ENCODE data around the gene LAMTOR1. TPM values are rescaled to one million over a fixed set of nuclear protein-coding genes. Genes with fewer than 3 reads are reported as not detected.
A peak's percentile ranks its signal among the peaks of the same experiment; 100 is the strongest.

Gene LAMTOR1
- total and polyA plus RNA-seq, 3 experiments from 2014 or later = 77.3 to 82.3 (median 79.2) TPM

DNA sequence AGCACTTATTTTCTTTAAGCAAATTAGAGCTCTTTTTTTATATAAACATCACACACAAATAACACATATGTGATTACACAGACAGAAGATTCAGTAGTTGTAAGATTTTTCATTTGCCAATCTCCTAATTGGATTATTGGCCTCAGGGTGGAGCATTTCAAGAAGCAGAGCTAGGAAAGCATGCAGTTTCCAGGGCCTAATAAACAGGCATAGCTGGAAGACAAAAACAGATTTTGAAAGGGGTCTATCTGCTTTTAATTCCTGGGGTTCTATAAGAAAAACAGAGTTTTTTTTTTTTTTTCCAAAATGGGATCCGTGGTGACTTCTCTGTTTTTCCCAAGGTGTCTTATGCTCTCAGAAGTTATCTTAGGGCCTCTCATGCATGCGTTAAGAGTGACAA is 24.8 kb upstream of the LAMTOR1 start:
- Mint-ChIP-seq H3K27ac (no peak overlapping the region), H3K9me3 (peaks cover 9 to 18% (median 15%) of the 10 kb centered on the region in 5 donors), H3K4me1 (no peaks in the 10 kb centered on the region), H3K4me3 (no peak overlapping the region), H3K27me3 (peaks cover 12 to 29% of the 10 kb centered on the region in 2 donors), H3K36me3 (peaks cover 0 to 18% (median 3%) of the 10 kb centered on the region in 3 donors)
- Histone ChIP-seq H3K4me3 (ENCODE audit: low read length) (no peak overlapping the region), H3K27me3 (ENCODE audit: insufficient read depth, low read length, poor library complexity, severe bottlenecking) (no peaks in the 10 kb centered on the region), H3K27ac (ENCODE audit: low read depth, low read length) (no peak overlapping the region), H3K36me3 (ENCODE audit: insufficient read depth, low read length) (no peaks in the 10 kb centered on the region), H3K4me1 (ENCODE audit: insufficient read depth, low read length) (no peaks in the 10 kb centered on the region), H3K9me3 (ENCODE audit: low read length) (peaks cover 4% of the 10 kb centered on the region)
- ChIA-PET CTCF (interaction anchor here (1.0 to 1.3 kb wide), 2 partner anchors 37 to 103 kb away, joined by 3 to 5 read pairs; no protein-coding TSS in a partner anchor), POLR2A (no interaction called here)
- DNase-seq = no peak

- Histone ChIP-seq H3K27me3 (ENCODE audit: insufficient read depth, low read length, poor library complexity, severe bottlenecking) (no peaks in the 10 kb centered on the region), H3K4me3 (ENCODE audit: low read length) (no peak overlapping the region), H3K4me1 (ENCODE audit: insufficient read depth, low read length) (no peaks in the 10 kb centered on the region), H3K27ac (ENCODE audit: low read depth, low read length) (no peak overlapping the region), H3K36me3 (ENCODE audit: insufficient read depth, low read length) (no peaks in the 10 kb centered on the region), H3K9me3 (ENCODE audit: low read length) (peaks cover 4% of the 10 kb centered on the region)
- DNase-seq = no peak
- peaks cover 6 to 24% of the 10 kb centered on the region in 2 donors for H3K27me3 Mint-ChIP-seq
- ChIA-PET POLR2A (no interaction called here), CTCF (no interaction called here)
- H3K36me3 Mint-ChIP-seq = peaks cover 0 to 18% (median 4%) of the 10 kb centered on the region in 3 donors
- H3K27ac Mint-ChIP-seq = no peak overlapping the region
- no peaks in the 10 kb centered on the region for H3K4me1 Mint-ChIP-seq
- H3K9me3 Mint-ChIP-seq = peaks cover 9 to 18% (median 15%) of the 10 kb centered on the region in 5 donors
- H3K4me3 Mint-ChIP-seq = no peak overlapping the region
These were observed 22.9 kb upstream of the LAMTOR1 start for GRCh38 chr11:72125956-72126355.

DNA sequence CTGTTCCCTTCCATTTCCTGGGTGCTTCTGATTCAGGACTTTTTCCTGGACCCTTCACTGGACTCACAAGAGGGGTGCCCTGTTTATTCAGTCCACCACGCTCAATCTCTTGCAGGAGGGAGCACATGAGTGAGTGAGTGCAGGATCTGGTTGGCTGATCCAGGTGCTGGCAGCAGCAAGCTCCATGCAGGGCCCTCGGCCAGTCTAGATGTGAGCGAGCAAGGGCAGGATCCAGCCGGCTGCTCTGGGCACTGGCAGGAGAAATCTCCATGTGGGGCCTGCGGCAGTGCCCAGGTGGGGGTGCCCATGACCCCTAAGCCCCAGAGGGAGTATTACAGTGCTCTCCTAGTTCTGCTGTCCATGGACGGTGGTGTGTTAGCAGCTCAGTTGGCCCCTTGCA is 20.9 kb upstream of the LAMTOR1 start:
- CTCF ChIA-PET = no interaction called here

DNA sequence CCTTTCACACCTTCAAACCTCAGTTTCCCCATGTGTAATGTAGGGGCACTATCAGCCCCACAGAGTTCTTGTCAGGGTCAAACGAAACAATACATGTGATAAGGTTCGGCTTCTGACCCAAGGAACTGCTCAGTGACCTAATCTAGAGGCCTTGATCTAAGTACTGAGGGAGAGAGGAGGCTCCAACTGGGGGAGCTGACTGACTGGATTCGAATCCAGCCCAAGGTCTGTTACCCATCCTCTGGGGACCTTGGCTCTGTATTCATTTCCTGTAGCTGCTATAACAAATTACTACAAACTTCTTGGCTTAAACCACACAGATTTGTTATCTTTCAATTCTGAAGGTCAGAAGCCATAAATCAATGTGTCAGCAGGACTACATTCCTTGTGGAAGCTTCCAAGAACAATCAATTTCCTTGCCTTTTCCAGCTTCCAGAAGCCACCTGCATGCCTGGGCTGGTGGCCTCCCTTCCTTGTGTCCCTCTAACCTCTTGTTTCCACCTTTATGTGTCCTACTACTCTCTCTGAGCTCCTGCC is 20.1 kb upstream of the LAMTOR1 start:
- Mint-ChIP-seq H3K9me3 (peaks cover 0 to 7% (median 6%) of the 10 kb centered on the region in 5 donors), H3K27me3 (peaks cover 4 to 36% of the 10 kb centered on the region in 2 donors), H3K4me1 (no peaks in the 10 kb centered on the region), H3K4me3 (no peak overlapping the region), H3K27ac (peak overlapping the region in 1 of 8 donors; percentile 26), H3K36me3 (peaks cover 0 to 6% (median 1%) of the 10 kb centered on the region in 3 donors)
- Histone ChIP-seq H3K9me3 (ENCODE audit: low read length) (no peaks in the 10 kb centered on the region), H3K4me3 (ENCODE audit: low read length) (no peak overlapping the region), H3K36me3 (ENCODE audit: insufficient read depth, low read length) (no peaks in the 10 kb centered on the region), H3K27ac (ENCODE audit: low read depth, low read length) (no peak overlapping the region), H3K4me1 (ENCODE audit: insufficient read depth, low read length) (no peaks in the 10 kb centered on the region), H3K27me3 (ENCODE audit: insufficient read depth, low read length, poor library complexity, severe bottlenecking) (no peaks in the 10 kb centered on the region)
- POLR2A ChIA-PET = interaction anchor here (0.7 kb wide), 1 partner anchor 45 kb away, joined by 3 read pairs; no protein-coding TSS in a partner anchor
- CTCF ChIA-PET = interaction anchor here (0.8 to 1.4 kb wide), 3 partner anchors 20 to 98 kb away, joined by 3 read pairs; no protein-coding TSS in a partner anchor
- no peak for DNase-seq

More for the DNA sequence above, 20.9 kb upstream of the LAMTOR1 start:
- POLR2A ChIA-PET = no interaction called here
- H3K4me1 ChIP-seq (ENCODE audit: insufficient read depth, low read length) = no peaks in the 10 kb centered on the region
- Mint-ChIP-seq H3K4me3 (no peak overlapping the region), H3K9me3 (peaks cover 7 to 15% (median 12%) of the 10 kb centered on the region in 5 donors), H3K27me3 (peaks cover 6 to 33% of the 10 kb centered on the region in 2 donors), H3K4me1 (no peaks in the 10 kb centered on the region), H3K27ac (peak overlapping the region in 1 of 8 donors; percentile 26), H3K36me3 (peaks cover 0 to 15% (median 4%) of the 10 kb centered on the region in 3 donors)
- H3K36me3 ChIP-seq (ENCODE audit: insufficient read depth, low read length) = no peaks in the 10 kb centered on the region
- no peak for DNase-seq
- no peaks in the 10 kb centered on the region for H3K27me3 ChIP-seq (ENCODE audit: insufficient read depth, low read length, poor library complexity, severe bottlenecking)
- H3K4me3 ChIP-seq (ENCODE audit: low read length) = no peak overlapping the region
- no peak overlapping the region for H3K27ac ChIP-seq (ENCODE audit: low read depth, low read length)
- peaks cover 4% of the 10 kb centered on the region for H3K9me3 ChIP-seq (ENCODE audit: low read length)

- H3K36me3 ChIP-seq (ENCODE audit: insufficient read depth, low read length) = no peaks in the 10 kb centered on the region
- DNase-seq = no peak
- Mint-ChIP-seq H3K4me1 (no peaks in the 10 kb centered on the region), H3K9me3 (peaks cover 0 to 4% (median 2%) of the 10 kb centered on the region in 5 donors), H3K4me3 (no peak overlapping the region), H3K27ac (peak overlapping the region in 1 of 8 donors; percentile 51), H3K36me3 (peaks cover 0 to 1% (median under 1%) of the 10 kb centered on the region in 3 donors), H3K27me3 (peaks cover 4 to 38% of the 10 kb centered on the region in 2 donors)
- no peak overlapping the region for H3K27ac ChIP-seq (ENCODE audit: low read depth, low read length)
- no peaks in the 10 kb centered on the region for H3K27me3 ChIP-seq (ENCODE audit: insufficient read depth, low read length, poor library complexity, severe bottlenecking)
- no peaks in the 10 kb centered on the region for H3K4me1 ChIP-seq (ENCODE audit: insufficient read depth, low read length)
- no peaks in the 10 kb centered on the region for H3K9me3 ChIP-seq (ENCODE audit: low read length)
- ChIA-PET CTCF (interaction anchor here (0.8 to 1.4 kb wide), 3 partner anchors 21 to 97 kb away, joined by 3 read pairs; no protein-coding TSS in a partner anchor), POLR2A (interaction anchor here (0.7 kb wide), 1 partner anchor 45 kb away, joined by 3 read pairs; no protein-coding TSS in a partner anchor)
- H3K4me3 ChIP-seq (ENCODE audit: low read length) = no peak overlapping the region
These were observed 19.5 kb upstream of the LAMTOR1 start for GRCh38 chr11:72122607-72123006.

DNA sequence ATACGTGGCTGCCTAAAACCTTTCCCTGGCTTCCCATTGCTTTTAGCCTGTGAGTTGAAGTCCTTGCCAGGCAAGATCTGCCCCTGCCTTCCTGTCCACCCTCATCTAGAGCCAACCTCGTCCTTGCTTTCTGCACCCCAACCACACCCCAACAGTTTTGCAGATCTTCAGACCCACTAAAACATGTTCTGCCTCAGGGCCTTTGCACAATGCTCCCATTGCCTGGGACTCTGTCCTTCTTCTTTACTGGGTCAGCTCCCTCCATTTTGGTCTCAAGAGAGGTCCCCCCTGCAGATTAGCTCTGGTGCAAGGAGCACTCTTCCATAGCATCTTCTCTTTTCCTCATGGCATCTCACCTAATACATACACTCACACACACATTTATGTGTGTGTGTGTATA is 17.8 kb upstream of the LAMTOR1 start:
- POLR2A ChIA-PET = no interaction called here
- Mint-ChIP-seq H3K9me3 (no peaks in the 10 kb centered on the region), H3K27ac (no peak overlapping the region), H3K27me3 (peaks cover 8 to 49% of the 10 kb centered on the region in 2 donors), H3K4me1 (no peaks in the 10 kb centered on the region), H3K4me3 (no peak overlapping the region), H3K36me3 (peaks cover 0 to 1% (median 0%) of the 10 kb centered on the region in 3 donors)
- Histone ChIP-seq H3K36me3 (ENCODE audit: insufficient read depth, low read length) (no peaks in the 10 kb centered on the region), H3K27me3 (ENCODE audit: insufficient read depth, low read length, poor library complexity, severe bottlenecking) (no peaks in the 10 kb centered on the region), H3K4me1 (ENCODE audit: insufficient read depth, low read length) (no peaks in the 10 kb centered on the region), H3K4me3 (ENCODE audit: low read length) (no peak overlapping the region), H3K9me3 (ENCODE audit: low read length) (no peaks in the 10 kb centered on the region), H3K27ac (ENCODE audit: low read depth, low read length) (no peak overlapping the region)
- CTCF ChIA-PET = no interaction called here
- no peak for DNase-seq

GRCh38 chr11:72119198-72119597 is 16.1 kb upstream of the LAMTOR1 start:
- Mint-ChIP-seq H3K4me3 (no peak overlapping the region), H3K27ac (no peak overlapping the region), H3K9me3 (no peaks in the 10 kb centered on the region), H3K36me3 (peaks cover 0 to 4% (median 1%) of the 10 kb centered on the region in 3 donors), H3K27me3 (peaks cover 8 to 41% of the 10 kb centered on the region in 2 donors), H3K4me1 (no peaks in the 10 kb centered on the region)
- H3K27me3 ChIP-seq (ENCODE audit: insufficient read depth, low read length, poor library complexity, severe bottlenecking) = no peaks in the 10 kb centered on the region
- no peaks in the 10 kb centered on the region for H3K4me1 ChIP-seq (ENCODE audit: insufficient read depth, low read length)
- no peak overlapping the region for H3K4me3 ChIP-seq (ENCODE audit: low read length)
- H3K36me3 ChIP-seq (ENCODE audit: insufficient read depth, low read length) = no peaks in the 10 kb centered on the region
- CTCF ChIA-PET = interaction anchor here (2.1 kb wide), 1 partner anchor 24 kb away, joined by 6 read pairs; no protein-coding TSS in a partner anchor
- no peak for DNase-seq
- H3K9me3 ChIP-seq (ENCODE audit: low read length) = no peaks in the 10 kb centered on the region
- no peak overlapping the region for H3K27ac ChIP-seq (ENCODE audit: low read depth, low read length)
- POLR2A ChIA-PET = no interaction called here

DNA sequence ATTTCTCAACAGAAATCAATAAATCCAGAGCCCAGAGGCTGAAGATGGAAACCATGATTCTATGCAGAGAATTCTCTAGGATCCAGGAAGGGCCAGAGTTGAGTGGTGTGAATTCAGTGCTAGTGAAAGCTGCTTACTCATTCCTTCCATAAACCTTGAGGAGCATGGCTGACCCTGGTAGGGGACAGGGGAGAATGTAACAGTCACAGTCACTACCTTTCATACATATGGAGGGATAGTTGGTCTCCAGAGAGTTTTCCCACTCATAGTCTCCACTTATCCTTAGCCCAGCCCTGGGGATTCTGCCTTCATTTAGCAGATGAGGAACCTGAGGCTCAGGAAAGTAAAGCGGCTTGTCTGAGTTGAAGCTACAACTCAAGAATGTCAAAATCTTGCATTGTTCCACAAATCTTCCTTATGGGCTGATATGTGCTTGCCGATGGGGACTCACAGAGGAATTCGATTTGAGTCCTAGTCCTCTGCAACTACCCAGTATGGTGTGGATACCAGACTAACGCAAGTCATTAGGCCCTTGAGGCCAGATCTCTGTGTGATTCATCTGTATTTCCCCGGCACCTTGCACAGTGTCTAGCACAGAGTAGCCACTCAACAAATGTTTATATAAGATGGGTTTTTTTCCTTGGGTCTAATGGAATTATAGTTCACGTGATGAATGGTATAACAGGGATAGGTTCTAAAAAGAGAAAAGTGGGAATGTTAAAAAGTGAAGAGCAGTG is 13.1 kb upstream of the LAMTOR1 start:
- ChIA-PET CTCF (no interaction called here), POLR2A (no interaction called here)
- no peak for DNase-seq
- H3K9me3 ChIP-seq (ENCODE audit: low read length) = no peaks in the 10 kb centered on the region
- Mint-ChIP-seq H3K4me3 (no peak overlapping the region), H3K9me3 (no peaks in the 10 kb centered on the region), H3K4me1 (peaks cover 20 to 22% (median 22%) of the 10 kb centered on the region in 3 donors), H3K27ac (no peak overlapping the region), H3K36me3 (peaks cover 1 to 6% (median 4%) of the 10 kb centered on the region in 3 donors), H3K27me3 (peaks cover 8 to 37% of the 10 kb centered on the region in 2 donors)
- H3K27ac ChIP-seq (ENCODE audit: low read depth, low read length) = no peak overlapping the region
- H3K36me3 ChIP-seq (ENCODE audit: insufficient read depth, low read length) = no peaks in the 10 kb centered on the region
- peaks cover 16% of the 10 kb centered on the region for H3K4me1 ChIP-seq (ENCODE audit: insufficient read depth, low read length)
- no peak overlapping the region for H3K4me3 ChIP-seq (ENCODE audit: low read length)
- no peaks in the 10 kb centered on the region for H3K27me3 ChIP-seq (ENCODE audit: insufficient read depth, low read length, poor library complexity, severe bottlenecking)
